ENCODE results near the gene GIGYF2. TPM values are rescaled to one million over a fixed set of nuclear protein-coding genes. Genes with fewer than 3 reads are reported as not detected.

The GIGYF2 gene
- polyA plus RNA-seq, 1 donor (not counting 4 experiments of a cell fraction or from before 2014, with no cell fraction given) = 35.5 TPM

DNA sequence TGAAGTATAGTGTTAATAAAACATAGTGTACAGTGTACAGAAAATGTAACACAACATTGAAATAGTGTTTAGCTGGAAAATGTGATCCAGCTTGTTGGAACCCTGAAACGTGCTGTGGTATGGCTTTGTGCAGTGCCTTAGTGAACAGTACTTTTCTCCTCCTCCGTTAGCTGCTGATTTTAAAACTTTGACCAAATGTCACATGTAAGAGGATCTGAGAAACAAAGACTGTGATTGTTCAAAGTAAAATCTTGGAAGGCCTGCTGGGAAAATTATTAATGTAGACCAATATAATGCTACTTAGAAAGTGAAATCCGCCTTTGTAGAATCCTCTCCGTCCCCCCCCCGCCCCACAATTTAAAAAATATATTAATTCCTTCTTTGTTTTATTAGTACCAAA, 80.1 kb downstream of the GIGYF2 start:
- no peaks in the 10 kb centered on the region for H3K4me1 ChIP-seq (ENCODE audit: control insufficient read depth, extremely low read depth, insufficient read depth, low read length)
- no peaks in the 10 kb centered on the region for H3K9me1 ChIP-seq (ENCODE audit: control insufficient read depth, extremely low read depth, insufficient read depth, low read length)
- dilution Hi-C loops (cut with MboI; ENCODE audit: extremely low pct_ligation_motif_present, low sequenced_read_pairs) = no loop called here
- TF ChIP-seq EZH2 (IDR thresholded peaks at IDR 0.05; ENCODE audit: low read length) = no peak
- TF ChIP-seq, protein P1, sequence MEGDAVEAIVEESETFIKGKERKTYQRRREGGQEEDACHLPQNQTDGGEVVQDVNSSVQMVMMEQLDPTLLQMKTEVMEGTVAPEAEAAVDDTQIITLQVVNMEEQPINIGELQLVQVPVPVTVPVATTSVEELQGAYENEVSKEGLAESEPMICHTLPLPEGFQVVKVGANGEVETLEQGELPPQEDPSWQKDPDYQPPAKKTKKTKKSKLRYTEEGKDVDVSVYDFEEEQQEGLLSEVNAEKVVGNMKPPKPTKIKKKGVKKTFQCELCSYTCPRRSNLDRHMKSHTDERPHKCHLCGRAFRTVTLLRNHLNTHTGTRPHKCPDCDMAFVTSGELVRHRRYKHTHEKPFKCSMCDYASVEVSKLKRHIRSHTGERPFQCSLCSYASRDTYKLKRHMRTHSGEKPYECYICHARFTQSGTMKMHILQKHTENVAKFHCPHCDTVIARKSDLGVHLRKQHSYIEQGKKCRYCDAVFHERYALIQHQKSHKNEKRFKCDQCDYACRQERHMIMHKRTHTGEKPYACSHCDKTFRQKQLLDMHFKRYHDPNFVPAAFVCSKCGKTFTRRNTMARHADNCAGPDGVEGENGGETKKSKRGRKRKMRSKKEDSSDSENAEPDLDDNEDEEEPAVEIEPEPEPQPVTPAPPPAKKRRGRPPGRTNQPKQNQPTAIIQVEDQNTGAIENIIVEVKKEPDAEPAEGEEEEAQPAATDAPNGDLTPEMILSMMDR (optimal IDR thresholded peaks at IDR 0.05 in 1 of 3, IDR thresholded peaks at IDR 0.05 in 1 of 3, conservative IDR thresholded peaks at IDR 0.05 in 1 of 3; ENCODE audit: extremely low read depth in 1 of 3, insufficient read depth in 2 of 3, low read length in 3 of 3) = no peak
- peaks cover 1 to 29% of the 10 kb centered on the region in 2 experiments for H3K36me3 ChIP-seq (ENCODE audit: control insufficient read depth in 2 of 2, extremely low read depth in 1 of 2, insufficient read depth in 2 of 2, low read length in 2 of 2)
- H3K9ac ChIP-seq (ENCODE audit: control insufficient read depth, extremely low read depth, insufficient read depth, low read length) = no peak overlapping the region
- H3K4me2 ChIP-seq (ENCODE audit: control insufficient read depth, extremely low read depth, insufficient read depth, low read depth, low read length) = no peak overlapping the region
- H4K20me1 ChIP-seq (ENCODE audit: control insufficient read depth, extremely low read depth, insufficient read depth, low read length) = no peaks in the 10 kb centered on the region
- no peaks in the 10 kb centered on the region for H3K9me3 ChIP-seq (ENCODE audit: control insufficient read depth, low read depth, low read length)
- H3K27ac ChIP-seq (ENCODE audit: control insufficient read depth, insufficient read depth, low read length) = no peak overlapping the region
- no peak for FAIRE-seq
- H3K4me3 ChIP-seq (ENCODE audit: control insufficient read depth in 2 of 3, extremely low read depth in 1 of 3, insufficient read depth in 2 of 3, low read depth in 1 of 3, low read length in 3 of 3) = no peak overlapping the region
- no peak overlapping the region for H2AFZ ChIP-seq (ENCODE audit: control insufficient read depth, low read length)
- no peak for DNase-seq (ENCODE audit: low read depth, low spot score)
- H3K27me3 ChIP-seq (ENCODE audit: control insufficient read depth, extremely low read depth, insufficient read depth, low read length) = no peaks in the 10 kb centered on the region
- H3K79me2 ChIP-seq (ENCODE audit: control insufficient read depth, insufficient read depth, low read length) = no peaks in the 10 kb centered on the region

DNA sequence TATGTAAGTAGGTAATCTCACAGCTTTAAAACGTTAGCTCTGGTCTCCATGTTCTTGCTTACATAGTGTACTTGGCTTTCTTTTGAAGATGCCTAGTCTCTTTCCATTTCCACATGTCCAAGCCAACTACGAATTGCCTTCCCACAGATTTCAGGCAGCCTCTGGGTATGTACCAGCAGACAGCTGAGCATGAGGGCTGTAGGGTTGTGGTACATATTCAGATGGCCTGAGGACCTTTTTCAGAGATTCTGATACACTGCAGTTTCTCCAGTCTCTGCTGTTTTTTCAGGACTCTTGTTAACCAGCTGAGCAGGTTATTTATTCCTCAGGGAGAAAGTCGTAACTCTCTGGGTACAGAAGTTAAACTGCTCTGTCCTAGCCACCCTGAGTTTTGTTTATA, 82.3 kb downstream of the GIGYF2 start:
- Histone ChIP-seq H3K9me1 (ENCODE audit: control insufficient read depth, extremely low read depth, insufficient read depth, low read length) (no peaks in the 10 kb centered on the region), H3K27me3 (ENCODE audit: control insufficient read depth, extremely low read depth, insufficient read depth, low read length) (no peaks in the 10 kb centered on the region), H3K9me3 (ENCODE audit: control insufficient read depth, low read depth, low read length) (no peaks in the 10 kb centered on the region), H3K4me2 (ENCODE audit: control insufficient read depth, extremely low read depth, insufficient read depth, low read depth, low read length) (no peak overlapping the region), H3K4me3 (ENCODE audit: control insufficient read depth in 2 of 3, extremely low read depth in 1 of 3, insufficient read depth in 2 of 3, low read depth in 1 of 3, low read length in 3 of 3) (no peak overlapping the region), H3K4me1 (ENCODE audit: control insufficient read depth, extremely low read depth, insufficient read depth, low read length) (no peaks in the 10 kb centered on the region), H4K20me1 (ENCODE audit: control insufficient read depth, extremely low read depth, insufficient read depth, low read length) (no peaks in the 10 kb centered on the region), H3K36me3 (ENCODE audit: control insufficient read depth in 2 of 2, extremely low read depth in 1 of 2, insufficient read depth in 2 of 2, low read length in 2 of 2) (peaks cover 1 to 26% of the 10 kb centered on the region in 2 experiments), H3K79me2 (ENCODE audit: control insufficient read depth, insufficient read depth, low read length) (no peaks in the 10 kb centered on the region), H3K9ac (ENCODE audit: control insufficient read depth, extremely low read depth, insufficient read depth, low read length) (no peak overlapping the region), H2AFZ (ENCODE audit: control insufficient read depth, low read length) (no peak overlapping the region), H3K27ac (ENCODE audit: control insufficient read depth, insufficient read depth, low read length) (no peak overlapping the region)
- TF ChIP-seq EZH2 (IDR thresholded peaks at IDR 0.05; ENCODE audit: low read length) = no peak
- TF ChIP-seq, protein P1 (optimal IDR thresholded peaks at IDR 0.05 in 1 of 3, IDR thresholded peaks at IDR 0.05 in 1 of 3, conservative IDR thresholded peaks at IDR 0.05 in 1 of 3; ENCODE audit: extremely low read depth in 1 of 3, insufficient read depth in 2 of 3, low read length in 3 of 3) = no peak
- dilution Hi-C loops (cut with MboI; ENCODE audit: extremely low pct_ligation_motif_present, low sequenced_read_pairs) = no loop called here
- FAIRE-seq (no peak), DNase-seq (ENCODE audit: low read depth, low spot score) (no peak)
